GM18909 (cell line): ENCODE data around the gene RNF113B.

Source experiments
- ATAC-seq: cut with Tn5 transposase; IDR thresholded peaks from one replicate; pipeline ENCODE4 v1.9.1; 2021; ENCODE audit warnings: mild to moderate bottlenecking; ENCODE audit not compliant: unreplicated experiment, poor library complexity

The RNF113B gene

DNA sequence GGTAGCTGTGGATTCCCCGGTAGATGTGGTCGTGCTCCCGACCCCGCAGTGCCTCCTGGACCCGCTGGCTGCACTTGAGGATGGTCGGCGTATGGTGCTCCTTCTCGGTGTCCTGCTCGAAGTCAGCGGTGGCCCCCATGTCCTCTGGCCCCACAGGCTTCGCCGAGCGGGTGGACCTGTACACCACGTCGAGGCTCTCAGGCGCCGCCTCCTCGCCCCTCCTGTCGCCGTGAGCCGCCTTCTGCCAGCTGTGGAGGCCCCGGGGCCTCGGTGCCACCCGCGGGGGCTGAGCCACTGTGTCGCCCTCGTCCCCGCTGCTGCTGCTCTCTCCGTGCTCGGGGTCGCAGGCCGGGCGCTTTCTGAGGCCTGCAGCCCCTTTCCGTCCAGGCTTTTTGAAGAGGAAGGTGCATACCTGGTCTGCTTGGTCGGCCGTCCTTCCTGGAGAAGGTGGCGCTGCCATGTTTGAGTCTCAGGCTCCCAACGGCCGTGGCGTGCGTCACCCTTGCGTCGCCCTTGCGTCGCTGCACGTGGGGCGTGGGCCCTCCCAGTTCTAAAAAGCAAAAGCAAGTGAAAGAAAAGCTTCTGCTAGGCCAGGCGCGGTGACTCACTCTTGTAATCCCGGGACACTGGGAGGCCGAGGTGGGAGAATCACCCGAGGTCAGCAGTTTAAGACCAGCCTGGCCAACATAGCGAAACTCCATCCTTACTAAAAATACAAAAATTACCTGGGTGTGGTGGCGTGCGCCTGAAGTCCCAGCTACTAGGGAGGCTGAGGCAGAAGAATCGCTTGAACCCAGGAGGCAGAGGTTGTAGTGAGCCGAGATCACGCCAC, at the start of gene RNF113B:
RNF113B (minus strand) TSS at position 493 of the 832 bp plus-strand sequence; CDS start at position 460, 33 bp downstream.
- no peak for ATAC-seq

GRCh38 chr13:98226496-98226895, 49.4 kb upstream of the RNF113B start:
- ATAC-seq, result no peak

DNA sequence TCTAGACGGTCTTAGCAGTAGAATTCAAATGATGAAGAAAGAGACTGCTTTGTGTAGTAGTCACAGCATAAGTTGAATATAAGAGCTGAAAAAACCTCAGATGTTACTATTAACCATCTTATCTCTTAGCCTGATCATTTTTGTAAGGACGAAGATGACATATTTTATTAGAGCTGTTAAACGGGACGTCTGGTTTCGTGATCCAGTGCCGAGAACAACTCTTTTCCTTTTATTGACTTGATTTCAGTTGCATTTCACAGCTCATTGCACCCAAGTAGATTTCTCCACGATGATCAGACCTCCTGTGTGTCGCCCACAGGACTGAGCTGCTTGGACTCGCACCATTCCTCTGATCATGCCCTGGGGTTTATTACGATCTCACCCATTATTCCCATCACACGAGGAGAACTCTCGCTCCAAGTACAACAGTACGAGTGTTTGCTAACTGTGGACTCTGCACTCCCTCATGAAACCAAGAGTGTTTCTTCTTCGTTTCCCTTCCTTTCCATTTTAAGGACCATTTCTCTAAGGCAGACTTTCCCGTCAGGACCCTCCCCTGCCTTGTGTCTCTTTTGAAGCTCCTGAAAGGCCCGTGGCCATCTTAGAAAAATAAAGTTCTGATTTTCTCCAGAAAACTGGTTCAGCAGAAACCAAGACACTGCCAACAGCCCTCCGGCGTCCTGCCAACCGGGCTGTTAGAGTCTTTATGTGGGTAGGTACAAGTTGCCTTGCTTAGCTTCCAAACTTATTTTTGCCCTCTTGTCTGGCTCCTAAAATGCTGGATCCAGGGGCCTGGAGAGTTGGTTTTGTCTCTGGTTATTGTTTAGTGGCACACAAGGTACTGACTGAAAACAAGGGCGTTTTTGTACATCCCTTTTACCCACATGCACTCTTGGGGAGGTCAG, 48.2 kb upstream of the RNF113B start:
- no peak for ATAC-seq

- no peak for ATAC-seq
These were observed 47.5 kb upstream of the RNF113B start for GRCh38 chr13:98224557-98224956.

- no peak for ATAC-seq
These were observed 46.7 kb upstream of the RNF113B start for GRCh38 chr13:98223741-98224140.

DNA sequence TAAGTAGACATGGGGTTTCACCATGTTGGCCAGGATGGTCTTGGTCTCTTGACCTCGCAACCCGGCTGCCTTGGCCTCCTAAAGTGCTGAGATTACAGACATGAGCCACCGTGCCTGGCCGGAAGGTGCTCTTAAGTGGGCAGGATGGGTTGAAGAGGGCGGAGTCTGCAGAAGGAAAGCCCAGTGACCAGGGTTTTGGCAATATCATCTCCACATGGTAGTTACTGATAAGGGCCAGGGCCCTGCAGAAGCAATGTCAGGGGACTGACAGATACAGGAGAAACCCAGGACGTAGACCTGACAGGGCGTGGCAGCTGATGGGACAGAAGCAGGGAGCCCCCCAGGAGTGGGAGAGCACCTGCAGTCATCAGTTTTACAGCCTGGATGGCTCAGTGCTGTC, 45.7 kb upstream of the RNF113B start:
- no peak for ATAC-seq

DNA sequence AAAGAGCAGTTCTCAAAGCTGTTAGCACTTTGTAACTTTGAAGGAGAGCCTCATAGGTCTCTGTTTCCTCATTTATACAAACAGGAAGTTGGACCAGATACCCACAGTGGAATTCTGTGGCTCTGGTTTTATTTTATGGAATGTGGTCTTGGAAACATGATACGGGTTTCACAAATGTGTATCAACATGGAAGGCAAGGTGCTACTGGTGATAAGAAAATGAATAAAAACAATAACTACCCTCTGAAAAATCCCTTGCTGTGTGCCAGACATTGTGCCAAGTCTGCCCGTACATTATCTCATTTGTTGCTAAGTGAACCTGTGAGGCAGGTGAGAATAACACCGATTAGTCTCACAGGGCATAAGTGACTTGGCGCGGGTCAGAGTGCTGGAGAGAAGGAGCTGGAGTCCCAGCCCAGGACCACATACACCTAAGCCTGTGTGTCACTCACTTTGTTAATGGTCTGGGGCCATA, 45.0 kb upstream of the RNF113B start:
- no peak for ATAC-seq

DNA sequence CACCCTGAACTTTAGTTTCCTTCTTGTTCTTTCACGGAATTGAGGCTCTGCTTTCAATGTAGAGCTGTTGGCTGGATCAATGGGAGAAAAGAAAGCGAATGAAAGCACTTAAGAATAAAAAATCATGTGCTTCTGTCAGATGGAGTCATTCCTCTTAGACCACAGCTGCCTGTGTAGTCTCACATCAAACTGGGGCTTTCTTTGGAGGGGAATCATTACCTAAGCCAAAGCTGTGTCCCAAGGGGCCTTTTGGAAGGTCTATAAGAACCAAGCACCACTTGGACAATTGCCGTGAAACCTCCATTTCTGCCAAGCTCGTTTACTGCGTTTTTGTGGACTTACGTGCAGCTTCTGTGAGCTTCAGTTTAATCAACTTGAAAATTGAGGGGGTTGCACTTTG, 44.2 kb upstream of the RNF113B start:
- no peak for ATAC-seq

DNA sequence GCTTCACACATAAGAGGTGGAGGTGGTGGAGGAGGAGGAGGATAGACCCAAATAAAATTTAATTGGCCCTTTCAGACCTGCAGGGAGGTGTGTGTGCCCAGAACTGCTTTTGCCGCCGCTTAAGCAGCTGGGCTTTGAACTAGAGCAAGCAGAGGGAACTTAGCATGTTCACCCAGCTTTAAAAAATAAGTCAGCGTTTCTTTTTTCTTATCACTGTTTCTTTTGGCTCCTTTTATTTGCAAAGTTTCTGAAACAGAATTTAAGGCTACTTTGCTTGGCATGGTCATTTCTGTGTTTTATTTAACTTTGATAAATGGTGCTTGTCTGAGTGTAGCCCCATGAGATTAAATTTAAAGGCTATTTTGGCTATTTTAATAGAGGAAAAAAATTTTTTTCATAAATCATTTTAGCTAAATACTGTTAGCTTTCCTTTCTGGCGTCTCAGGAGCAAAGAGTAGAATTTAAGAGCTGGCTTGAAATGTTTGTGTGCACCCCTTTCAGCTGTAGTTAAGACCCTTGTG, 43.3 kb upstream of the RNF113B start:
- no peak for ATAC-seq

- no peak for ATAC-seq
These were observed 42.6 kb upstream of the RNF113B start for GRCh38 chr13:98219685-98220084.

DNA sequence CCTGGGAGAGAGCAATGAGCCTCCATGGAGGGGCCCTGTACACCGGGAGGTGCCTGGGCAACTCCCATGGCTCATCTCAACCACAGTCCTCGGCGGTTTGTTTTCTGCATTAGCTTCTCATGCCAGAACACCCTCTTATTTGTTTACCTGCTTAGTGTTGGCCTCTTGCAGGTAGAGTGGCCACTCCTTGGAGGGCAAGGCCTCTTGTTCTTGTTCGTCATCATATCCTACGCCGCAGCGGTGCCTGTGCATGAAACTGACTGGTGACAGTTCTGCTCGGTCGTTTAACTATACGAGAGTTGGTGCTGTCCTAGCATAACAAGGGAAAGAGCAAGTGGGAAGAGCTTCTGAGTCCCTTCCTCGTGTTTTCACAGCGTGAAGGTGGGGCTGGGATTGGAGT, 40.5 kb upstream of the RNF113B start:
- no peak for ATAC-seq

GRCh38 chr13:98216711-98217285, 39.7 kb upstream of the RNF113B start:
- ATAC-seq, result no peak

DNA sequence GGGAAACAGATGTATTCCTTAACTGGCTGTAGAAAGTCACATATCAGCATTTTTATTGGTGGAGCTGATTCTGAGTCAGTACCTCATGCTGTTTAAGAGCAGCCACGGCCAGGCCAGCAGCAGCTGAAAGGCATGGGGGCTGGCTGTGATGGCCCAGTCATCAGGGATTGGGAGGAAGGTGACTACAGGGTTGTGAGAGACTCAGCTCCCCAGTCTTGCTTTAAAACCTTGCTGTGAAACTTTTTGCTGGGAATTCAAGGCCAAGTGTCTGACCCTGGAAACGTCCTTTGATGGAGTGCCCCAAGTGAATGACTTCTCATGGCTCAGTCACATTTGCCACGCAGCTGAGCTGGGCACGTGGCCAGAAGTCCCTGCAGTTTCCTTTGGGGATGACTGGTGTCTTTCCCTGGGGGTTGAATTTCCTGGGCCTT, 39.1 kb upstream of the RNF113B start:
- ATAC-seq, result no peak

DNA sequence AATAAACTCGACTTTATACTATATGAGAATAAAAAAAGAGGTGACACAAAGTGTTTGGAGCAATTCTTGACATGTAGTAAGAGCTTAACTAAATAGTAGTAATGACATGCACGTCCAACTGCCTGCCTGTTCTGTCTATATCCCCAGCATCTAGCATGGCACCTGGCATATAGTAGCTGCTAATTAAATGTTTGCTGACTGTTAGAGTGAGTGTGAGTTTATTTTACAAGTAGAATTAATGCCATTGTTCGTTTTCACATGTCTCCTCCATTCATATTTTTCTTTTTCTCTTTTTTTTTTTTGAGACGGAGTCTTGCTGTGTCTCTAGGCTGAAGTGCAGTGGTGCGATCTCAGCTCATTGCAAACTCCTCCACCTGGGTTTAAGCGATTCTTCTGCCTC, 38.4 kb upstream of the RNF113B start:
- no peak for ATAC-seq

GRCh38 chr13:98214707-98215106, 37.6 kb upstream of the RNF113B start:
- no peak for ATAC-seq

- no peak for ATAC-seq
These were observed 37.1 kb upstream of the RNF113B start for GRCh38 chr13:98214008-98214643.

GRCh38 chr13:98213354-98213753, 36.3 kb upstream of the RNF113B start:
- no peak for ATAC-seq

- ATAC-seq, result no peak
These were observed 35.7 kb upstream of the RNF113B start for GRCh38 chr13:98212763-98213162.

DNA sequence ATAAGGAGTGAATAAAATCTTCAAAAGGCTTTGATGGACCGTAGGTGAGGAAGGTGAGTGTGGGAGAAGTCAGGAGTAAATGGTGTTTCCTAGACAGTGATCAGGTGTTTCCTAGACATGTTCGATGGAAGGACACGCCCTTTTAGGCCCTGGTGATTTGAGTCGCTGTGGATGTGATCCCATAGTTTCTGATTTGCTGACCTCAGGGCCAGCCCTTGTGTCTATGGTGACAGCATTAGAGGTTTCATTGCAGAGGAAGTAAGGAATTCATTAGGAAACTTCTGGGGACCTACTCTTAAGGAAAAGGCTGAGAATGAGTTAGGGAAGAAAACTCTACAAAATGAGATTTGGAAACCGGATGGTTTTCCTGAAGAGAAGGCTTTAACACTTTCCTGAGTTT, 31.5 kb upstream of the RNF113B start:
- no peak for ATAC-seq

- ATAC-seq, result no peak
These were observed 30.3 kb upstream of the RNF113B start for GRCh38 chr13:98207416-98207815.
